K562 (cell line): Measurements from ENCODE around the gene CTRB1.
"Not testable (repeated sequence)": the region's sequence is repeated elsewhere in the genome, so short reads cannot be mapped to it uniquely, and the experiment has no call there.

Source experiments
- NFIC ChIP-seq: fragments of 450-650 bp; IDR thresholded peaks from 2 replicates; pipeline ENCODE4 v1.6.1; 2017; ENCODE audit warnings: mild to moderate bottlenecking, inconsistent platforms
- SMAD2 ChIP-seq: fragments of 150-350 bp; IDR thresholded peaks from 2 replicates; pipeline ENCODE4 v1.6.1; 2014; ENCODE audit warnings: low read depth, mild to moderate bottlenecking, low read length
- TCF7 ChIP-seq: sonication (generic); IDR thresholded peaks from 2 replicates; pipeline ENCODE4 v1.6.1; 2016; ENCODE audit warnings: antibody characterized with exemption, borderline replicate concordance
- USF2 ChIP-seq: sonication (generic); formaldehyde crosslinking; IDR thresholded peaks from 2 replicates; pipeline ENCODE4 v1.5.0; 2020; ENCODE audit warnings: missing genetic modification reagents
- ZNF124 ChIP-seq: sonication (generic); formaldehyde crosslinking; IDR thresholded peaks from 2 replicates; pipeline ENCODE4 v1.8.1; 2022; ENCODE audit warnings: missing genetic modification reagents

DNA sequence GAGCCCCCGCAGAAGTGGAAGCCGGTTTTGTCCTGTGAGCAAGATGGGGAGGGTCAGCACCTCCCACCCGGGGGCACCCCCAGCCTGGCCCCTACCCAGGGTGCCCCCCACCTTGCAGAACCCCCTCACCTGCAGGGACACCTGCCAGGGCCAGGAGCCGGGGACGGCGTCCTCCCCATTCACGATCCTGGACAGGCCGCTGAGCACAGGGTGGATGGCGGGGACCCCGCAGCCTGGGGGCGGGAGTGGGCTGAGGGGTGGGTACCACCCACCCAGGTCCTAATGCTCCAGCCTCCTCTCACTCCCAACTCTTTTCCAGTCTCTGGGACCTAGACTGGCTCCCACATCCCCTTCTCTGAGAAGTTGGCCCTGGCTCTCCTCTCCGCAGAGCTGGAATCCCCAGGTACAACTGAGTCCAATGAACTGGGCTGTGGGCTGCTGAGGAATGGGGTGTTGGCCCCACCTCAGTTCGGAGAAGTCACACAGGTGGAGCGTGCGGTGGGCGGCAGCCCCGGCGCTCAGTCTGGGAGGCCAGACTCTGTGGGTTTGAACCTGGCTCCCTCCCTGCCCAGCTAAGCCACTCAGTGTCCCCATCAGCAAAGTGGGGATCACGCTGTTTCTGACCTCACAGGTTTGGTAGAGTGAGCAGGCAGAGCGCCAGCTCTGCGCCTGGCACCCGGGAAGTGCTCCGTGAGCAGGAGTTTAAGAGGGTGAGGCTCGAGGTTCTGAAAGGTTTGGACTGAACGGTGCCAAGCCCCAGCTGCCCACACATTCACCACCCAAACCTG lies 12.6 kb upstream of the CTRB1 start:
- not testable (repeated sequence) for TF ChIP-seq NFIC; TCF7; ZNF124; USF2 (CRISPR knock-in tag); SMAD2
